GM18519 (cell line): ENCODE data around the gene NBEA.
"Not testable (repeated sequence)": the region's sequence is repeated elsewhere in the genome, so short reads cannot be mapped to it uniquely, and the experiment has no call there.

Experiments used
- ATAC-seq: cut with Tn5 transposase; IDR thresholded peaks from one replicate; pipeline ENCODE4 v1.9.1; 2021; ENCODE audit warnings: mild to moderate bottlenecking, moderate library complexity; ENCODE audit not compliant: unreplicated experiment, low FRiP score

The NBEA gene

GRCh38 chr13:34944274-34944634 lies 2.2 kb downstream of the NBEA start:
- ATAC-seq: no peak

DNA sequence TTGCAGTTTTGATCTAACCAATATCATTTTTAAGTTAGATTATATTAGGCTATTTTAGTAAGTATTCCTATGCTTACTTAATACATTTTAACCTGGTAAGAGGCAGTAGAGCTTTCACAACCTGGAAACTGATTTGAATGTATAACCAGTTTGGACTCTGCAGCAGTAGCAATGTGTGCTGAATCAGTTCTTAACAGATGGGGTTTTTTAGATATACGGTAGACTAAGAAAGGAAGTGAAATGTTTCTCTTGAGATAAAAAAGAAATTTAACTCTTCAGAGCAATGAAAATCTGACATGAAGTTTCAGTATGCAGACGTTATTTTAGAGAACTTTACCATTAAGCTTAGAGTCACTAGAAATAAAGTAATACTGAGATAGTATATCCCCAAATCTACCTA lies 2.7 kb downstream of the NBEA start:
- peak; percentile 37 for ATAC-seq

DNA sequence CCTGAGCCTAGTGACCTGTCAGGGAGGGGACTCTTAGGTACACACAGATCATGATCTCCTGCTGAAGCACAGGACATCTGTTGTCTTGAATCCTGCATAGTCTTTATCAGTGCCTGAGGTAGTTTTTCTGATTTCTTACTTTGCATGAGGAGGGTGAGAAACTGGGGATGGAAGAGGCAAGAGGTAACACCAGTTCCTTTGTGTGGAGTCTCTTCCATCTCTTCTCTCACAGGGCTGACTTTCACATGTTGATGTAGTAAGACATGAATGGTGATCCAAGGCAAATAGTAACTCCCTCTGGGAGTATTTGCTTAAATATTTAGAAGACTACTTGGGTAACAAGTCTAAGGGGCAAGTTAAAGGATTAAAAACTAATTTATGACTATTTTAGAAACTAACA lies 9.5 kb downstream of the NBEA start:
- ATAC-seq: no peak

DNA sequence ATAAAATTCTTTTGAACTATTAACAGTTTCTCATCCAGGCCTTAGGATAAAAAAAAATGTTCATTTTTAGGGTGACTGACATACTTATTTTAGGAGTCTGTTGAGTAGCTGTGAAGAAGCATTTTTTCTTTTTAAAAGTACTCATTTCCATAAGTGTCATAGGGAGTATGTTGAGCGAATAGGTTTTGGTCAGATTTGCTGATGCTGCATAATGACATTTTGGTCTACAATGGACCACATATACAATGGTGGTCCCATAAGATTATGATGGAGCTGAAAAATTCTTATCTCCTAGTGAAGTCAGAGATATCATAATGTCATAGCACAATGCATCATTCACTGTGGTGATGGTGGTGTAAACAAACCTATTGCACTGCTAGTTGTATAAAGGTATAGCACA lies 17.4 kb downstream of the NBEA start:
- no peak for ATAC-seq

GRCh38 chr13:34964558-34964957 lies 22.5 kb downstream of the NBEA start:
- no peak for ATAC-seq

GRCh38 chr13:34967851-34968562 lies 25.9 kb downstream of the NBEA start:
- ATAC-seq: no peak

GRCh38 chr13:34969539-34969938 lies 27.5 kb downstream of the NBEA start:
- not testable (repeated sequence) for ATAC-seq

DNA sequence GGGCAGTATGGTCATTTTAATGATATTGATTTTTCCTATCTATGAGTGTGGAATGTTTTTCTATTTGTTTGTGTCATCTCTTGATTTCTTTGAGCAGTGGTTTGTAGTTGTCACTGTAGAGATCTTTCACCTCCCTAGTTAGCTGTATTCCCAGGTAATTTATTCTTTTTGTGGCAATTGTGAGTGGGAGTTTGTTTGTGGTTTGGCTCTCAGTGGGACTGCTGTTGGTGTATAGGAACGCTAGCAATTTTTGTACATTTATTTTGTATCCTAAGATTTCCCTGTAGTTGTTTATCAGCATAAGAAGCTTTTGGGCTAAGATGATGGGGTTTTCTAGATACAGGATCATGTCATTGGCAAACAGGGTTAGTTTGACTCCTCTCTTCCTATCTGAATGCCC lies 28.9 kb downstream of the NBEA start:
- ATAC-seq: no peak

DNA sequence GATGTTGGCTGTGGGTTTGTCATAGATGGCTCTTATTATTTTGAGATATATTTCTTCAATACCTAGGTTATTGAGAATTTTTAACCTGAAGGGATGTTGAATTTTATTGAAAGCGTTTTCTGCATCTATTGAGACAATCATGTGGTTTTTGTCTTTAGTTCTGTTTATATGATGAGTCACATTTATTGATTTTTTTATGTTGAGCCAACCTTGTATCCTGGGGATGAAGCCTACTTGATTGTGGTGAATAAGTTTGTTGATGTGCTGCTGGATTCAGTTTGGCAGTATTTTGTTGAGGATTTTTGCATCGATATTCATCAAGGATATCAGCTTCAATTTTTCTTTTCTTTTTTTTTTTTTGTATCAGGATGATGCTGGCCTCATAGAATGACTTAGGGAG lies 29.4 kb downstream of the NBEA start:
- no peak for ATAC-seq

DNA sequence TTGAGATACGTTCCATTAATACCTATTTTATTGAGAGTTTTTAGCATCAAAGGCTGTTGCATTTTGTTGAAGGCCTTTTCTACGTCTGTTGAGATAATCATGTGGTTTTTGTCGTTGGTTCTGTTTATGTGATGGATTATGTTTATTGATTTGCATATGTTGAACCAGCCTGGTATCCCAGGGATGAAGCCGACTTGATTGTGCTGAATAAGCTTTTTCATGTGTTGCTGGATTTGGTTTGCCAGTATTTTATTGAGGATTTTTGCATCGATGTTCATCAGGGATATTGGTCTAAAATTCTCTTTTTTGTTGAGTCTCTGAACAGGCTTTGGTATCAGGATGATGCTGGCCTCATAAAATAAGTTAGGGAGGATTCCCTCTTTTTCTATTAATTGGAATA lies 43.1 kb downstream of the NBEA start:
- not testable (repeated sequence) for ATAC-seq

DNA sequence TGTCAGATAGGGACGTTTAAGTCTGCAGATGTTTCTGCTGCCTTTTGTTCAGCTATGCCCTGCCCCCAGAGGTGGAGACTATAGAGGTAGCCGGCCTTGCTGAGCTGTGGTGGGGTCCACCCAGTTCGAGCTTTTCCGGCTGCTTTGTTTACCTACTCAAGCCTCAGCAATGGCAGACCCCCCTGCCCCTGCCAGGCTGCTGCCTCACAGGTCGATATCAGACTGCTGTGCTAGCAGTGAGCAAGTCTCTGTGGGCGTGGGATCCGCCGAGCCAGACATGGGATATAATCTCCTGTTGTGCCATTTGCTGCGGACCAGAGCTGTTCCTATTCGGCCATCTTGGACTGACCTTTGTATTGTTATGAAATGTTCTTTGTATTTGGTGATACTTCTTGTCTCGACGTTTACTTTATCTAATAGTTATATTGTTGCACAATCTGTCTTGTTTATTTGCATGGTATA lies 46.3 kb downstream of the NBEA start:
- ATAC-seq: no peak

- ATAC-seq: no peak
Observed at GRCh38 chr13:34990399-34991214, 48.5 kb downstream of the NBEA start.

- no peak for ATAC-seq
Observed at GRCh38 chr13:34993470-34993869, 51.4 kb downstream of the NBEA start.

DNA sequence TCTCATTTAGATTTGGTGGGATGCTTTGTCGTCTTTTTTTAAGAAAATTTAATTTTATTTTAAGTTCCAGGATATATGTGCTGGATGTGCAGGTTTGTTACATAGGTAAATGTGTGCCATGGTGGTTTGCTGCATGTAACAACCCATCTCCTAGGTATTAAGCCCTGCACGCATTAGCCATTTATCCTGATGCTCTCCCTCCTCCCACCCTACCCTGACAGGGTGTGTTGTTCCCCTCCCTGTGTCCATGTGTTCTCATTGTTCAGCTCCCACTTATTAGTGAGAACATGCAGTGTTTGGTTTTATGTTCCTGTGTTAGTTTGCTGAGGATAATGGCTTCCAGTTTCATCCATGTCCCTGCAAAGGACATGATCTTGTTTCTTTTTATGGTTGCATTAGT lies 61.7 kb downstream of the NBEA start:
- ATAC-seq: not testable (repeated sequence)

- ATAC-seq: no peak
Observed at GRCh38 chr13:35005051-35005450, 63.0 kb downstream of the NBEA start.

GRCh38 chr13:35014606-35015213 lies 72.6 kb downstream of the NBEA start:
- ATAC-seq: no peak

DNA sequence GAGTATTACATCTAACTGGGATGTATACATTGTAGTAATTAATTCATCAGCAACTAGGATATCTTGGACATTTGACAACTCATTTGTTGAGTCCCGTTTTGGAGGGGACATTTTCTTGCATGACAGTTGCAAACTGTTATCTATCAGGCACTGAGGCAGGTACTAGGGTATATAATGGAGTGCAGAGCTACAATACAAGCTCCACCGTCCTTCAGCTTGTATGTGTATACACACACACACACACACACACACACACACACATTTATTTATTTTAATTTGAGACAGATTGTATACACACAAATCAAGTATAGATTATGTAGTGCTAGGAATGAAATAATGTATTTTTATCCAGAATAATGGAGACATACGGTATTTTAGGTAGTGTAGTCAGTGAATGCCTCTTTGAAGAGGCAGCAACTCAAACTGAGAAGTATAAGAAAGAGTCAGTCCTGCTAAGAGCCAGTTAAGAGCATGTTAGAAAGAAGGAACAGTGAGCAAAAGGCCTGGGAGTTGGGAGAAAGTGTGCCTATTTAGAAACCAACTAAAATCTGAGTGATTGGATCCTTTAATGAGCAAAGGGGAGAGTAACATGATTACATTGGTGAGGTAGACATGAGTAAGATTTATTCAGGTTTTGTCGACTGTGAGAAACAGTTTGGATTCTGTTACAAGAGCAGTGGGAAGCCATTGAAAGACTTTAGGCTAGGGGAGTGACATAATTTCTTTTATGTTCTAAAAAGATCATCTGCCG lies 74.5 kb downstream of the NBEA start:
- ATAC-seq: no peak

DNA sequence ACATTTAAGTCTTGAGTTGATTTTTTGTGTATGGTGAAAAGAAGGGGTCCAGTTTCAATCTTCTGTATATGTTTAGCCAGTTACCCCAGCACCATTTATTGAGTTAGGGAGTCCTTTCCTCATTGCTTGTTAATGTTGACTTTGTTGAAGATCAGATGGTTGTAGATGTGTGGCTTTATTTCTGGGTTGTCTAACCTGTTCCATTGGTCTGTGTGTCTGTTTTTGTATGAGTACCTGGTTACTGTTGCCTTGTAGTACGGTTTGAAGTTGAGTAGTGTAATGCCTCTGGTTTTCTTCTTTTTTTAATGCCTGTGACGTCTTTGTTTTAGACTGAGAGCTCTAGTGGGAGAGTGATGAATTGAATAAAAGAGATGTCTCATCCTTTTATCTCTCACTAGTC lies 83.2 kb downstream of the NBEA start:
- no peak for ATAC-seq

DNA sequence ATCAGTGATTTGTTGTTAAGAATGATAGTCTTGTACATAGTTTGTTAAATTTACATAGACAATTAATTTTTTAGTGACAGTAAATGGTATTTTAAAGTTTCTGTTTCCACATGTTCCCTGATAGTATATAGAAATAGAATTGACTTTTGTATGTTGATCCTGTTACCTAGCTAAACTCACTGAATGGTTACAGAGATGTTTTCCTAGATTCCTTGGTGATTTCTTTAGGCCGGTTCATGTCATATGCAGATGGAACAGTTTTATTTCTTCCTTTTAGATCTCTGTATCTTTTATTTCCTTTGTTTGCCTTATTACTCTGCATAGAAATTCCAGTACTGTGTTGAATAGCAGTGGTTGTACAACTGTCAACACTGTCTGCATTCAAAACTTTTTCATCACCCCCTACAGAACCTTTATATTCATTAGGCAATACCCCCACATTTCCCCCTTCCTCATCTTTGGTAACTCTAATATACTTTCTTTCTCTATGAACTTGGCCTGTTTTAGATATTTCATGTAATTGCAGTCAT lies 86.3 kb downstream of the NBEA start:
- ATAC-seq: no peak

DNA sequence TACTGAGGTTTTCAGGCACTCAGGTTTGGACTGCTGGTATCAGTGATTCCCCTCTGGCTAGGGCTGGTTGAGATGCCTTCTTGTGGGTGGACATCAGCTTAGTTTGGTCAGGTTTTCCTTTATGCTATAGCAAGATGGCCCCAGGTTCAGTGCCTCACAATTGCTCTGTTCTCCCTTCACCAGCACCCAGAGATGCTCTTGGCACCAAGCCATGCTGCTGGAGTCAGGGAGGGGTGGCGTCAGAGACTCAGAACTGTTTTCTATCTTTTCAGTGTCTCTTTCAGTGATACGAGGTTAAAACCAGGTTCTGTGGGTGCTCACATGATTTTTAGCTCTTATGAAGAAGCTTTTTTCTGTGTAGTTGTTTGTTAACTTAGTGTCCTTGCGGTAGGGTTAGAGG lies 96.9 kb downstream of the NBEA start:
- ATAC-seq: no peak

DNA sequence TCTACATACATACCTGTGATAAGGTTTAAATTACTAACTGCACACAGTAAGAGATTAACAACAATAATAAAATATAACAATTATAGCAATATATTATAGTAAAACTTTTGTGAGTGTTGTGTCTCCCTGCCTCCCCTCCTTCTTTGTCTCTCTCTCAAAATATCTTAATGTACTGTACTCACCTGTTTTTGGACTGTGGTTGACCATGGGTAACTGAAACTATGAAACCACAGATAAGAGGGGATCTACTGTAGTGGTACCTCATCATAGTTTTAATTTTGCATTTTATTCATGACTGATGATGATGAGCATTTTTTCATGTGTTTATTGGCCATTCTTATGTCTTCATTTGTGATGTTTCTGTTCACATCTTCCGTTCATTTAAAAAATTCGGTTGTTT lies 104.5 kb downstream of the NBEA start:
- no peak for ATAC-seq
